Endothelial cell (in vitro differentiated cells): ENCODE results near the gene OCA2. TPM values are rescaled to one million over a fixed set of nuclear protein-coding genes. Genes with fewer than 3 reads are reported as not detected.

Source experiments
- DNase-seq: peaks from one replicate; pipeline ENCODE4 v3.0.0; 2021; ENCODE audit warnings: low spot score
- H3K27ac Mint-ChIP-seq: one replicate; pipeline ENCODE4 v1.8.0; 2021; ENCODE audit warnings: mixed read lengths, inconsistent platforms; ENCODE audit not compliant: unreplicated experiment
- H3K27me3 Mint-ChIP-seq: one replicate; pipeline ENCODE4 v1.8.0; 2021; ENCODE audit warnings: mild to moderate bottlenecking, moderate library complexity, mixed read lengths, inconsistent platforms; ENCODE audit not compliant: unreplicated experiment
- H3K36me3 Mint-ChIP-seq: one replicate; pipeline ENCODE4 v1.8.0; 2021; ENCODE audit warnings: mild to moderate bottlenecking, low read depth, mixed read lengths, inconsistent platforms; ENCODE audit not compliant: unreplicated experiment
- H3K4me1 Mint-ChIP-seq: one replicate; pipeline ENCODE4 v1.8.0; 2021; ENCODE audit warnings: mild to moderate bottlenecking, mixed read lengths, inconsistent platforms; ENCODE audit not compliant: unreplicated experiment
- H3K4me3 Mint-ChIP-seq: one replicate; pipeline ENCODE4 v1.8.0; 2021; ENCODE audit warnings: mild to moderate bottlenecking, mixed read lengths, inconsistent platforms; ENCODE audit not compliant: unreplicated experiment
- H3K9me3 Mint-ChIP-seq: one replicate; pipeline ENCODE4 v1.8.0; 2021; ENCODE audit warnings: mixed read lengths, inconsistent platforms; ENCODE audit not compliant: unreplicated experiment
- CTCF ChIP-seq: fragments of 200-600 bp; sonication (generic); IDR thresholded peaks from one replicate; pipeline ENCODE4 v1.5.0; 2021; ENCODE audit warnings: antibody characterized with exemption; ENCODE audit not compliant: unreplicated experiment
- total RNA-seq: library from RNA; stranded (reverse); fragmentation: NEBNext Ultra II Directional; extraction: Animal tissue kit (Norgen Biotek cat#: 25700); gene quantifications from one replicate; pipeline ENCODE4 v1.2.1, GENCODE V29; 2021; ENCODE audit not compliant: unreplicated experiment

OCA2 gene
- total RNA-seq, 1 donor from 2014 or later = not detected

- H3K27me3 Mint-ChIP-seq = peaks cover 25% of the 10 kb centered on the region
- TF ChIP-seq CTCF = no peak
- peaks cover 18% of the 10 kb centered on the region for H3K36me3 Mint-ChIP-seq
- peak overlapping the region; percentile 47 for H3K4me3 Mint-ChIP-seq
- no peaks in the 10 kb centered on the region for H3K9me3 Mint-ChIP-seq
- no peak for DNase-seq
- no peak overlapping the region for H3K27ac Mint-ChIP-seq
- H3K4me1 Mint-ChIP-seq = peaks cover 11% of the 10 kb centered on the region
Measured at GRCh38 chr15:28107904-28108275, 8.8 kb upstream of the OCA2 start.

GRCh38 chr15:28107111-28107903 is 8.2 kb upstream of the OCA2 start:
- H3K27me3 Mint-ChIP-seq = peaks cover 27% of the 10 kb centered on the region
- peak; percentile 45 for DNase-seq
- H3K4me1 Mint-ChIP-seq = peaks cover 11% of the 10 kb centered on the region
- H3K27ac Mint-ChIP-seq = no peak overlapping the region
- no peaks in the 10 kb centered on the region for H3K9me3 Mint-ChIP-seq
- H3K4me3 Mint-ChIP-seq = peak overlapping the region; percentile 85
- peaks cover 15% of the 10 kb centered on the region for H3K36me3 Mint-ChIP-seq
- TF ChIP-seq CTCF = no peak

- peak; percentile 39 for DNase-seq
- peaks cover 22% of the 10 kb centered on the region for H3K27me3 Mint-ChIP-seq
- TF ChIP-seq CTCF = no peak
- peak overlapping the region; percentile 83 for H3K4me3 Mint-ChIP-seq
- no peaks in the 10 kb centered on the region for H3K9me3 Mint-ChIP-seq
- H3K36me3 Mint-ChIP-seq = peaks cover 7% of the 10 kb centered on the region
- H3K27ac Mint-ChIP-seq = no peak overlapping the region
- H3K4me1 Mint-ChIP-seq = peaks cover 11% of the 10 kb centered on the region
Measured at GRCh38 chr15:28106294-28107110, 7.4 kb upstream of the OCA2 start.

GRCh38 chr15:28105793-28106192 is 6.7 kb upstream of the OCA2 start:
- Mint-ChIP-seq H3K36me3 (peaks cover 4% of the 10 kb centered on the region), H3K4me3 (peak overlapping the region; percentile 83), H3K27me3 (peaks cover 27% of the 10 kb centered on the region), H3K27ac (no peak overlapping the region), H3K4me1 (peaks cover 11% of the 10 kb centered on the region), H3K9me3 (no peaks in the 10 kb centered on the region)
- DNase-seq = no peak
- TF ChIP-seq CTCF = no peak

GRCh38 chr15:28105224-28105791 is 6.2 kb upstream of the OCA2 start:
- Mint-ChIP-seq H3K27me3 (peaks cover 29% of the 10 kb centered on the region), H3K4me3 (no peak overlapping the region), H3K36me3 (peaks cover 2% of the 10 kb centered on the region), H3K9me3 (no peaks in the 10 kb centered on the region), H3K4me1 (peaks cover 13% of the 10 kb centered on the region), H3K27ac (no peak overlapping the region)
- DNase-seq = no peak
- no peak for TF ChIP-seq CTCF
